Measurements from ENCODE around the gene TMCC2.

TMCC2 gene

GRCh38 chr1:205262731-205263171 lies 35.0 kb downstream of the TMCC2 start:
- Histone ChIP-seq H3K27me3 (replicated peaks; ENCODE audit: insufficient read depth, low read length) (no peaks in the 10 kb centered on the region), H3K36me3 (replicated peaks; ENCODE audit: insufficient read depth, low read length) (no peaks in the 10 kb centered on the region), H2AFZ (ENCODE audit: low read length) (no peak overlapping the region), H4K20me1 (ENCODE audit: insufficient read depth, low read length) (no peaks in the 10 kb centered on the region), H3F3A (ENCODE audit: insufficient read depth, low read length) (peaks cover 16% of the 10 kb centered on the region; the same call in 1 of the 2 replicates), H3K4me3 (ENCODE audit: low read length) (no peak overlapping the region), H3K4me2 (ENCODE audit: low read depth, low read length) (no peak overlapping the region), H3K9me3 (replicated peaks; ENCODE audit: insufficient read depth, low read length) (no peaks in the 10 kb centered on the region), H3K9me2 (replicated peaks; ENCODE audit: insufficient read depth, low read length) (no peaks in the 10 kb centered on the region), H3K79me2 (ENCODE audit: low read length) (peaks cover 63% of the 10 kb centered on the region), H3K27ac (ENCODE audit: low read length) (no peak overlapping the region), H3K4me1 (ENCODE audit: low read length) (peaks cover 26% of the 10 kb centered on the region), H3K9ac (ENCODE audit: low read length) (no peak overlapping the region)
- TF ChIP-seq EZH2 (optimal IDR thresholded peaks at IDR 0.05; ENCODE audit: low read depth, low read length) (no peak), CTCF (IDR thresholded peaks at IDR 0.05; ENCODE audit: low read length) (no peak), EZH2phosphoT487 (IDR thresholded peaks at IDR 0.05; ENCODE audit: low read length) (no peak)
- DNase-seq: no peak

GRCh38 chr1:205263580-205264190 lies 35.9 kb downstream of the TMCC2 start:
- H3K9me3 ChIP-seq (replicated peaks; ENCODE audit: insufficient read depth, low read length): no peaks in the 10 kb centered on the region
- no peak overlapping the region for H3K9ac ChIP-seq (ENCODE audit: low read length)
- H3K4me3 ChIP-seq (ENCODE audit: low read length): no peak overlapping the region
- H3K9me2 ChIP-seq (replicated peaks; ENCODE audit: insufficient read depth, low read length): no peaks in the 10 kb centered on the region
- H3K27me3 ChIP-seq (replicated peaks; ENCODE audit: insufficient read depth, low read length): no peaks in the 10 kb centered on the region
- H4K20me1 ChIP-seq (ENCODE audit: insufficient read depth, low read length): no peaks in the 10 kb centered on the region
- no peak for TF ChIP-seq CTCF (IDR thresholded peaks at IDR 0.05; ENCODE audit: low read length)
- TF ChIP-seq EZH2phosphoT487 (IDR thresholded peaks at IDR 0.05; ENCODE audit: low read length): no peak
- no peak for TF ChIP-seq EZH2 (optimal IDR thresholded peaks at IDR 0.05; ENCODE audit: low read depth, low read length)
- H3F3A ChIP-seq (ENCODE audit: insufficient read depth, low read length): peaks cover 13% of the 10 kb centered on the region; the same call in 1 of the 2 replicates
- no peaks in the 10 kb centered on the region for H3K36me3 ChIP-seq (replicated peaks; ENCODE audit: insufficient read depth, low read length)
- peaks cover 55% of the 10 kb centered on the region for H3K79me2 ChIP-seq (ENCODE audit: low read length)
- no peak for DNase-seq
- H3K27ac ChIP-seq (ENCODE audit: low read length): no peak overlapping the region
- peaks cover 17% of the 10 kb centered on the region for H3K4me1 ChIP-seq (ENCODE audit: low read length)
- no peak overlapping the region for H2AFZ ChIP-seq (ENCODE audit: low read length)
- H3K4me2 ChIP-seq (ENCODE audit: low read depth, low read length): no peak overlapping the region

- H3K9me2 ChIP-seq (replicated peaks; ENCODE audit: insufficient read depth, low read length): no peaks in the 10 kb centered on the region
- no peak overlapping the region for H3K27ac ChIP-seq (ENCODE audit: low read length)
- no peaks in the 10 kb centered on the region for H4K20me1 ChIP-seq (ENCODE audit: insufficient read depth, low read length)
Observed at GRCh38 chr1:205266611-205267305, 39.0 kb downstream of the TMCC2 start.

More at GRCh38 chr1:205266611-205267305, 39.0 kb downstream of the TMCC2 start:
- Histone ChIP-seq H3K79me2 (ENCODE audit: low read length) (peaks cover 26% of the 10 kb centered on the region), H3K9me3 (replicated peaks; ENCODE audit: insufficient read depth, low read length) (no peaks in the 10 kb centered on the region), H3K4me2 (ENCODE audit: low read depth, low read length) (no peak overlapping the region), H3K9ac (ENCODE audit: low read length) (no peak overlapping the region), H3K4me1 (ENCODE audit: low read length) (peaks cover 11% of the 10 kb centered on the region), H3K27me3 (replicated peaks; ENCODE audit: insufficient read depth, low read length) (no peaks in the 10 kb centered on the region), H2AFZ (ENCODE audit: low read length) (no peak overlapping the region), H3K4me3 (ENCODE audit: low read length) (no peak overlapping the region), H3F3A (ENCODE audit: insufficient read depth, low read length) (0 out of 2 replicates have a peak, but pooled peaks cover 5% of the 10 kb centered on the region), H3K36me3 (replicated peaks; ENCODE audit: insufficient read depth, low read length) (no peaks in the 10 kb centered on the region; the same call in 1 of the 2 replicates)
- TF ChIP-seq EZH2 (optimal IDR thresholded peaks at IDR 0.05; ENCODE audit: low read depth, low read length) (no peak), CTCF (IDR thresholded peaks at IDR 0.05; ENCODE audit: low read length) (no peak), EZH2phosphoT487 (IDR thresholded peaks at IDR 0.05; ENCODE audit: low read length) (no peak)
- DNase-seq: no peak
